GM21526 (cell line): ENCODE data around the gene ZNF784.
A peak's percentile ranks its signal among the peaks of the same experiment; 100 is the strongest.
"Not testable (repeated sequence)": the region's sequence is repeated elsewhere in the genome, so short reads cannot be mapped to it uniquely, and the experiment has no call there.

Experiments used
- ATAC-seq: cut with Tn5 transposase; IDR thresholded peaks from one replicate; pipeline ENCODE4 v1.9.1; 2021; ENCODE audit warnings: moderate library complexity; ENCODE audit not compliant: unreplicated experiment, low FRiP score

The ZNF784 gene

GRCh38 chr19:55590109-55590508 lies 34.3 kb downstream of the ZNF784 start:
- no peak for ATAC-seq

- no peak for ATAC-seq
Measured at GRCh38 chr19:55588738-55589137, 35.6 kb downstream of the ZNF784 start.

GRCh38 chr19:55586976-55587668 lies 37.2 kb downstream of the ZNF784 start:
- peak; percentile 88 for ATAC-seq

GRCh38 chr19:55585658-55586339 lies 38.6 kb downstream of the ZNF784 start:
- no peak for ATAC-seq

GRCh38 chr19:55584871-55585270 lies 39.5 kb downstream of the ZNF784 start:
- no peak for ATAC-seq

GRCh38 chr19:55583897-55584296 lies 40.5 kb downstream of the ZNF784 start:
- not testable (repeated sequence) for ATAC-seq

- ATAC-seq, result not testable (repeated sequence)
Measured at GRCh38 chr19:55582284-55582683, 42.1 kb downstream of the ZNF784 start.

GRCh38 chr19:55581823-55582223 lies 42.5 kb downstream of the ZNF784 start:
- ATAC-seq, result no peak

- no peak for ATAC-seq
Measured at GRCh38 chr19:55581145-55581822, 43.1 kb downstream of the ZNF784 start.

- ATAC-seq, result no peak
Measured at GRCh38 chr19:55580628-55581144, 43.7 kb downstream of the ZNF784 start, which contains the start of gene ZNF579. ZNF579 (minus strand) TSS chr19:55580848; CDS start chr19:55579639, 1,209 bp downstream.

- ATAC-seq, result no peak
Measured at GRCh38 chr19:55579766-55580621, 44.4 kb downstream of the ZNF784 start.

GRCh38 chr19:55578761-55579747 lies 45.3 kb downstream of the ZNF784 start:
- no peak for ATAC-seq

- ATAC-seq, result no peak
Measured at GRCh38 chr19:55578031-55578760, 46.2 kb downstream of the ZNF784 start.

- ATAC-seq, result no peak
Measured at GRCh38 chr19:55576746-55577145, 47.6 kb downstream of the ZNF784 start.

GRCh38 chr19:55573929-55574328 lies 50.4 kb downstream of the ZNF784 start:
- ATAC-seq, result not testable (repeated sequence)
